Measurements from ENCODE around the gene MYH11. TPM values are rescaled to one million over a fixed set of nuclear protein-coding genes. Genes with fewer than 3 reads are reported as not detected.

The MYH11 gene
- total RNA-seq, 2 donors from 2014 or later = 0.09 to 0.29 TPM

DNA sequence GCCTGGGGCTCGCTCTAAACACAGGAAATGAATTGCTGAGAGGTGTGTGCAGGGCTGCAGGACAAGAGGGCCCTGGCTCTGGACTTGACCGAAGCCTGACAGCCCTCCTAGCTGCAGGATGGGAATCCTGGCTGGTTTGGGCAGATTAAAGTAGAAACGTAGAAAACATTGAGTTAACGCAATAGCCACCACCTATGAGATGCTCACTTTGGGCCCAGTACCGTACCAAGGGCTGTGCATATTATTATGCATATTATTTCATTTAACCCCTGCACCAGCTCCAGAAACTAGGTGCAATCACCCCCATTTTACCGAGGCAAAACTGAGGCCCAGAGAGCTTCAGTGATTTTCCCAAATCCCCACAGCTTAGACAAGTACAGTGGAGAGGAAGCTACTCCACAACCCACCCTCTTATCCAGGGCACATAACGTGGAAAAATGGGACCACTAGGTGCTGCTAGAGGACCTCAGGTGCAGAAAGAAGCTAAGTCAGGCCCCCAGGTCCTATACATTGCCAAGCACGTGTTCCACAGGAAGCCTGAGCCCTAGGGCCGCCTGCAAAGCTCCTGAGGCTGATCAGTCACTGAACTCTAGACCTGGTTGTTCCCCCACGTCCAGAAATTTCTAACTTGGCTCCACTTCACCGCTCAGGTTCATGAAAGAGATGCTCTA lies 79.2 kb downstream of the MYH11 start:
- H3K9me3 Mint-ChIP-seq = no peaks in the 10 kb centered on the region
- Histone ChIP-seq H3K4me1 (ENCODE audit: control insufficient read depth, insufficient read depth, low read length) (no peaks in the 10 kb centered on the region), H3K9ac (ENCODE audit: extremely low read depth, low read length, poor library complexity, severe bottlenecking) (no peak overlapping the region), H3K27ac (ENCODE audit: low read depth, low read length) (no peak overlapping the region), H3K27me3 (ENCODE audit: control insufficient read depth, insufficient read depth, low read length, poor library complexity, severe bottlenecking) (peaks cover 75% of the 10 kb centered on the region), H3K9me3 (ENCODE audit: control insufficient read depth, low read length) (no peaks in the 10 kb centered on the region), H3K4me3 (ENCODE audit: low read length) (no peak overlapping the region), H3K36me3 (ENCODE audit: control insufficient read depth, insufficient read depth, low read length) (no peaks in the 10 kb centered on the region)
- no peak overlapping the region for H3K27ac Mint-ChIP-seq
- DNase-seq = peak; percentile 87
- no peak overlapping the region for H3K4me3 Mint-ChIP-seq
- H3K4me1 Mint-ChIP-seq = no peaks in the 10 kb centered on the region
- H3K27me3 Mint-ChIP-seq (ENCODE audit: insufficient read depth) = peaks cover 67% of the 10 kb centered on the region
- TF ChIP-seq, protein P1, sequence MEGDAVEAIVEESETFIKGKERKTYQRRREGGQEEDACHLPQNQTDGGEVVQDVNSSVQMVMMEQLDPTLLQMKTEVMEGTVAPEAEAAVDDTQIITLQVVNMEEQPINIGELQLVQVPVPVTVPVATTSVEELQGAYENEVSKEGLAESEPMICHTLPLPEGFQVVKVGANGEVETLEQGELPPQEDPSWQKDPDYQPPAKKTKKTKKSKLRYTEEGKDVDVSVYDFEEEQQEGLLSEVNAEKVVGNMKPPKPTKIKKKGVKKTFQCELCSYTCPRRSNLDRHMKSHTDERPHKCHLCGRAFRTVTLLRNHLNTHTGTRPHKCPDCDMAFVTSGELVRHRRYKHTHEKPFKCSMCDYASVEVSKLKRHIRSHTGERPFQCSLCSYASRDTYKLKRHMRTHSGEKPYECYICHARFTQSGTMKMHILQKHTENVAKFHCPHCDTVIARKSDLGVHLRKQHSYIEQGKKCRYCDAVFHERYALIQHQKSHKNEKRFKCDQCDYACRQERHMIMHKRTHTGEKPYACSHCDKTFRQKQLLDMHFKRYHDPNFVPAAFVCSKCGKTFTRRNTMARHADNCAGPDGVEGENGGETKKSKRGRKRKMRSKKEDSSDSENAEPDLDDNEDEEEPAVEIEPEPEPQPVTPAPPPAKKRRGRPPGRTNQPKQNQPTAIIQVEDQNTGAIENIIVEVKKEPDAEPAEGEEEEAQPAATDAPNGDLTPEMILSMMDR (conservative IDR thresholded peaks at IDR 0.05) = peak; percentile 86
- H3K36me3 Mint-ChIP-seq (ENCODE audit: low read depth) = no peaks in the 10 kb centered on the region
- 59 to 68% methylated on average over 6 to 11 of the region's 11 CpGs for WGBS, 2 experiments (ENCODE audit: insufficient coverage in 1 of 2, insufficient read length in 1 of 2)

DNA sequence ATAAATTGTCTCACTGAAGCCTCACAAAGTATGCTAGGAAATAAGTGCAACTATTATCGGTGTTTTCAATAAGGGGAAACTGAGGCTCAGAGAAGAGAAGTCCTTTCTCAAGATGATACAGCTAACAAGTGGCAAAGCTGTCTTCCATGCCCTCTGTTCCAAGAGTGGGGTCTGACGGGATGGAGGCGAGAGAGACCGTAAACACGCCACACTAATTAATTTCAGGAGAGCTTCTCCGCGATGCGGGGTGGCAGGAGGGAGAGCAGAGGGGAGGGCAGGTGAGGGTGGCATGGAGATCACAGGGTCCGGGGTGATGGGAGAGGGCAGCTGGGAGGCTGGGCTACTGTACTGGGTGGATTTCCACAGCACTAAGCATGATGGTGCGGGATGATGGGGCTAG lies 80.3 kb downstream of the MYH11 start:
- peaks cover 60% of the 10 kb centered on the region for H3K27me3 Mint-ChIP-seq (ENCODE audit: insufficient read depth)
- 83 to 87% methylated on average over 5 to 10 of the region's 10 CpGs for WGBS, 2 experiments (ENCODE audit: insufficient coverage in 1 of 2, insufficient read length in 1 of 2)

DNA sequence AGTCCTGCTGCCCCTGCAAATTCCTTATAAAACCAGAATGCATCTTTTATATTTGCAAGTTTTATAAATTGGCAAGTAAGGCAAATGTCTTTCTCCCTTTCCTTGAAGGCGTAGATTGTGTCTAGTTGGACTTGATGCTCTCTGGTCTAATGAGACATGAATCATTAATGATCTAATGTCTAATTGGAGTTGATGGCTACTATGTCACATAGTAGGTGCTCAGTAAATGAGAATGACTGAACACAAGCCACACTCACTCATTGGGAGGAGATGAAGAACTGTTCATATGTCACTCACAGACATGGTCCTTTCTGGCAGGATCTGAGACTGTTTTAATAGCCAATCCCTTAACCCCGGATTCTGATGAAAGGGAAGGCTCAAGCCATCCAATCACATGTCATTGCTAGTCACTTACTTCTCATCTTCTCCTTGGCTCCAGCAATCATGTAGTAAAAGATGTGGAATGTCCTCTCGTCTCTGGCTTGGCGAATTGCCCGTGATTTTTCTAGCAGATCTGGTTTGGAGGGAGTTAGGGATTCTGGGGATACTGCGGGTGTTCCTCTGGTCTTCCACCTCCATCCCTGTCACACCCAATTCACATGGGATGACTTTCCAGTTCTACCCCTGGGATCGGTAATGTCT lies 81.0 kb downstream of the MYH11 start:
- peaks cover 58% of the 10 kb centered on the region for H3K27me3 Mint-ChIP-seq (ENCODE audit: insufficient read depth)
- Histone ChIP-seq H3K27me3 (ENCODE audit: control insufficient read depth, insufficient read depth, low read length, poor library complexity, severe bottlenecking) (peaks cover 68% of the 10 kb centered on the region), H3K27ac (ENCODE audit: low read depth, low read length) (no peak overlapping the region), H3K4me1 (ENCODE audit: control insufficient read depth, insufficient read depth, low read length) (no peaks in the 10 kb centered on the region), H3K4me3 (ENCODE audit: low read length) (no peak overlapping the region), H3K9ac (ENCODE audit: extremely low read depth, low read length, poor library complexity, severe bottlenecking) (no peak overlapping the region), H3K36me3 (ENCODE audit: control insufficient read depth, insufficient read depth, low read length) (no peaks in the 10 kb centered on the region), H3K9me3 (ENCODE audit: control insufficient read depth, low read length) (no peaks in the 10 kb centered on the region)
- no peaks in the 10 kb centered on the region for H3K36me3 Mint-ChIP-seq (ENCODE audit: low read depth)
- H3K9me3 Mint-ChIP-seq = no peaks in the 10 kb centered on the region
- H3K27ac Mint-ChIP-seq = no peak overlapping the region
- no peak overlapping the region for H3K4me3 Mint-ChIP-seq
- TF ChIP-seq, protein P1 (conservative IDR thresholded peaks at IDR 0.05) = no peak
- H3K4me1 Mint-ChIP-seq = no peaks in the 10 kb centered on the region
- WGBS, 2 experiments (ENCODE audit: insufficient coverage in 1 of 2, insufficient read length in 1 of 2) = 88% methylated on average over 7 of the region's 7 CpGs; no CpG with 5 or more reads in 1 of the 2 experiments
- no peak for DNase-seq

More for the DNA sequence above, 80.3 kb downstream of the MYH11 start:
- H3K4me1 Mint-ChIP-seq = no peaks in the 10 kb centered on the region
- H3K27me3 ChIP-seq (ENCODE audit: control insufficient read depth, insufficient read depth, low read length, poor library complexity, severe bottlenecking) = peaks cover 69% of the 10 kb centered on the region
- no peak overlapping the region for H3K4me3 ChIP-seq (ENCODE audit: low read length)
- TF ChIP-seq, protein P1 (conservative IDR thresholded peaks at IDR 0.05) = no peak
- H3K36me3 Mint-ChIP-seq (ENCODE audit: low read depth) = no peaks in the 10 kb centered on the region
- H3K9me3 Mint-ChIP-seq = no peaks in the 10 kb centered on the region
- H3K27ac Mint-ChIP-seq = no peak overlapping the region
- H3K27ac ChIP-seq (ENCODE audit: low read depth, low read length) = no peak overlapping the region
- no peaks in the 10 kb centered on the region for H3K4me1 ChIP-seq (ENCODE audit: control insufficient read depth, insufficient read depth, low read length)
- no peaks in the 10 kb centered on the region for H3K9me3 ChIP-seq (ENCODE audit: control insufficient read depth, low read length)
- H3K9ac ChIP-seq (ENCODE audit: extremely low read depth, low read length, poor library complexity, severe bottlenecking) = no peak overlapping the region
- DNase-seq = no peak
- no peaks in the 10 kb centered on the region for H3K36me3 ChIP-seq (ENCODE audit: control insufficient read depth, insufficient read depth, low read length)
- no peak overlapping the region for H3K4me3 Mint-ChIP-seq
